HG03558 (cell line): ENCODE results near the gene SLCO1C1.
"Not testable (repeated sequence)": the region's sequence is repeated elsewhere in the genome, so short reads cannot be mapped to it uniquely, and the experiment has no call there.

ENCODE experiments used
- ATAC-seq: cut with Tn5 transposase; IDR thresholded peaks from one replicate; pipeline ENCODE4 v1.9.1; 2021; ENCODE audit warnings: moderate number of reproducible peaks; ENCODE audit not compliant: unreplicated experiment; ENCODE audit errors: extremely low read depth

SLCO1C1 gene

GRCh38 chr12:20695232-20695631, at the start of gene SLCO1C1:
Gene SLCO1C1 (plus strand): TSS chr12:20695332. CDS start chr12:20699577, 4,245 bp downstream.
- no peak for ATAC-seq

DNA sequence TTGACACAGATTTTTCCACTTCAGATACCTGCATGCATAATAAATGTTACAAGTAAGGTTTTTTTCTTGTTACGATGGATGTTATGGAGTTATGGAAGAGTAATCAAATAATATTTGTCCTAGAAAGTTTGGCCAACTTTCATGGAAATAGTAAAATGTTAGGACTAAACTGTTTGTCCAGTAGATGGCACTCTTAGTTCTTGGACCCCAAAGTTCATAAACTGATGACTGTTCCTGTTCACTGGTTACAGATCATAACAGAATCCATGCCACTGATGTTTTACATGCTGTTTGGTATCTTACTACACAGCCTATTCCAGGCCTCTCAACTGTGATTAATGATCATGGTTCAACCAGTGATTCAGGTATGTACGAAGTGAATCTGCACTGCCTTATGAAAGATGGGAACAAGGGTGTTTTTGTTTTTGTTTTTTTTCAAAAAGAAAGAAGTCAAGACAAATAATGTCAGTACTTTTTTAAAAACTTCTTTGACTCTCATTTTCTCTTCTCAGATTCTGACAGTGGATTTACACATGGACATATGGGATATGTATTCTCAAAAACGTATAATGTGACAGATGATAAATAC, 48.8 kb upstream of the SLCO1C1 start:
- no peak for ATAC-seq

DNA sequence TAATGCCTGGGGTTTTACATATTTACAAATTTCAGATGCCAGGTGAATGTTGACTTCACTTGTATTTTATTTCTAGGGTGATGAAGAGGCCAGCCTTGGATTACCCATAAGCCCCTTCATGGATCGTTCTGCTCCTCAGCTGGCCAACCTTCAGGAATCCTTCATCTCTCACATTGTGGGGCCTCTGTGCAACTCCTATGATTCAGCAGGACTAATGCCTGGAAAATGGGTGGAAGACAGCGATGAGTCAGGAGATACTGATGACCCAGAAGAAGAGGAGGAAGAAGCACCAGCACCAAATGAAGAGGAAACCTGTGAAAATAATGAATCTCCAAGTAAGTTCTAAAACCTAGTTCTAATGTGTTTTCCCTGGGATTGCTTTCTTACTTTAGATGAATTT, 41.3 kb upstream of the SLCO1C1 start:
- no peak for ATAC-seq

DNA sequence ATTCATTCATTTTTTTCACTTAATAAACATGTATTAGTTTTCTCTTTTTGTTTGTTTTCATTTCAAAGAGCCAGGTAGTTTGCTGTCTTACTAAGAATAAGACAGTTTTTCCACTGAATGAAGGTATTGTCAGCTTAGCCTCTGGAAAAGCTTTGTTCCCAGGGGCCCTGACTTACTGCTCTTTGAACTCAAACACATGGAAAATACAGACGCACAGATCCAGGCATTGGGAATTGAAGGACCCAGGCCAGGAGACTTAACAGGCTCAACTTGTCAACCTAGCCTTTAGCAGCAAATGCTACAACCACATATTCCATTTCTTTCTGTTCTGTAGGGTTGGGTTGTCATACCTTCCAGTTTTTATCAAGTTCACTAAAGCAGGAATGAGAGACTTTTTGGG, 38.5 kb upstream of the SLCO1C1 start:
- no peak for ATAC-seq

DNA sequence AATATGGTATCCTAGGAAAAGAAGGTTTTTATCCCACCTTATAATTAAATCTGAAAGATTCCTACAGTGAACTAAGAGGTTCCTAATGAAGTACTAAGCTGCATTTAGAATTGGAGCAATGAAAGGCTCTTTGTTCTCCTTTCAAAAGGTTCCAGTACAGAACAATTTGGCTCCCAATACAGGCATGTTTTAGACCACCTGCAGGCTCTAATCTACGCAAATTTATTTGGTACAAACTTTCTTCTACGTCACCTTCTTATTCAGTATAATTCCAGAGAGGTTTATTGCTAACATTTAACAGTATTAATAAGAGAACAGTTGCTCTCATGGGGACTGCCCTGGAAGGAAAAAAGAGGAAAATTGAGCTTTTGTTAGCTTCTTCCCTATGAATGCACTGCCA, 37.6 kb upstream of the SLCO1C1 start:
- no peak for ATAC-seq

DNA sequence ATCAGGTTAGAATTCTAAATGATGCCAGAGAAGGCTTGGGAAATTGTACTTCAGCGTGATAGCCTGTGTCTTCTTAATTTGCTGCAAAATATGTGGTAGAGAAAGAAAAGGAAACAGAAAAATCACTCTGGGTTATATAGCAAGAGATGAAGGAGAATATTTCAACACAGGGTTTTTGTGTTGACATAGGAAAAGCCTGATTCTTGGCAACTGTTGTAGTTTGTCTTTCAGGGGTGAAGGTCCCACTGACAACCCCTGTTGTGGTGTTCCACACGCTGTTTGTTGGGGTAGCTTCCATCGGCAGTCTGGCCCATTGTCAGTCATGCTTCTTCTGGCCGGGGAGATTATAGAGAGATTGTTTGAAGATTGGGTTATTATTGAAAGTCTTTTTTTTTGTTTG, 13.8 kb upstream of the SLCO1C1 start:
- no peak for ATAC-seq

DNA sequence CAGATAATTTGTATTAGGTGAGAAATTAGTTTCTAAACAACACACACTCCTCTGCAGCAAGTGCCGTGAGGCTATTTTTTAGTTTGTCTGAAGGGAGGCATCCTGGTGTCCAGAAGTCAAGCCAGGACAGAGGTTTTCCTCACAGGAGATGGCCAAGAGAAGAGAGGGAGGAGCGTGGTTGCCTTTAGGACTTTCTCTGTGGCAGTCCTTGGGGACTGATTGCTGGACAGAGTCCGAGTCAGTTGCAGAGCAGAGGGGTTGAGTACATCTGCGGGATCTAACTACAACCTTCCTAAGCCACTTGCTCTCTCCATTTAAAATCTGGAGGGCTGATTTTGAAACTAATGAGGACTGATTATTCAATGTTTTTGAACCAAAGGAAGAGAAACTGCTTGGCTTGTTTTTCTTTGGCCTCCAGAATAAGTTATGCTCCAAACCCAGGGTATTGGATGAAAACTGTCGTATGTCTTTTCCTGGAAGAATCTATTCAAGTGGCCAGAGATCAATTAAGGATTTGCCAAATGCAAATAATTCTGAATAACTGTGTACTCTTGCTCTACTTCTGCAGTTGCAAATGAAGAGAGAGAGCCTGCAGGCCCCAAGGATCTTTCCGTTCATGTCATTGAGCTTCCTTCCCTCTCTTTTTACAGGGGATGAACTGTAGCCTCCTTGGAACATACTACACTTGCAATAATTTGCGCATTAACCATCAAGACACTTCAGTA, 1.2 kb downstream of the SLCO1C1 start:
- no peak for ATAC-seq

- ATAC-seq, result no peak
These were observed 6.0 kb downstream of the SLCO1C1 start for GRCh38 chr12:20701106-20701505.

- ATAC-seq, result no peak
These were observed 9.7 kb downstream of the SLCO1C1 start for GRCh38 chr12:20704860-20705259.

DNA sequence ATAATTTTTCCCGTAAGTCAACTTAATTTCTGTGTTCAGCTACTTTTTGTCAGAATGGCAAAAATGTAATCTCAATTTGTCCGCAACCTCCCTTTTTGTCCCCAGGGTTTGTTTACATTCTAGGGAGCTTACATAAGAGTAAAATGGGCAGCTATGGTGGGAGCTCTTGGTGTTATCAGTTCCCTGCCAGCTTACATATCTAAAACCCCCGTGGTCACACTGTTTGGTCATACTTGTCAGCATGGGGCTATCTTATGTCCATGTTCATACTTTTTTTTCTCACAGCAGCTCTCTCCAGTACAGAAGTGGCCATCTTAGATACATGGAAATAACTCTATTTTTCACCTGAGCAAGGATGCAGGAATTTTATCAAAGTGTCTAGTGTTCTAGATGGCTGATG, 16.7 kb downstream of the SLCO1C1 start:
- ATAC-seq, result no peak

DNA sequence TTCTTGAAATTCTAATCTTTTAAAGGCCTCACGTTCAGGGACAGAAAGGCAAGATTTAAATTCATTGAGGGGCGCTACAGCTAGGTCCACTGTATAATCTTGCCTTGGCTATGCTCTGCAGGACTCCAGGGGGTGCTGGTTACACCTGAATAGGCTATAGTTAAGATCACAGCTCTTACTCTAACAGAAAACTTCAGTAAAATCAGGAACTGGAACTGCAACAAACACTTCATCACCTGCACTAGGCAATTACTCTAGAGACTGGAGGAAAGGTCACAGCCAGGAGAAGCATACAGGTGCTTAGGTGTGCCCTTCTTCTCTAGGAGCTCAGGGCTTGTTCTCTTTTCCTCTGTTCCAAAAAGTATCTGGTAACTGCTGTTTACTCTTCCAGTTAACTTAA, 20.9 kb downstream of the SLCO1C1 start:
- ATAC-seq, result no peak

DNA sequence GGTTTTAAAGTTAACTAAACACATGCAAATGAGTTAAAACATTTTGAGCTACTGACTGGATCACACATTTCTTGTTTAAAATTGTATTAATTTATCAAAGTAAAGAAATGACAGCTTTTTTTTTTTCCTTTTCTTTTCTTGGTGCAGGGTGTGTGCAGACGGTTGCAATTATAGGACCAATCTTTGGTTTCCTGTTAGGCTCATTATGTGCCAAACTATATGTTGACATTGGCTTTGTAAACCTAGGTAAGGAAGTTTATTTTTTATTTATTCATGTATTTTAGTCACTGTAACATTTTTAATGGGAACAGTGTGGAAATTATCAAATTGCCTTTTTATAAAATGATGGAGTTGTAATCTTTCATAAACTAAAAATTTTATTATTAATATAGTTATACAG, 21.9 kb downstream of the SLCO1C1 start:
- no peak for ATAC-seq

GRCh38 chr12:20718294-20718693, 23.2 kb downstream of the SLCO1C1 start:
- no peak for ATAC-seq

GRCh38 chr12:20722142-20722541, 27.0 kb downstream of the SLCO1C1 start:
- no peak for ATAC-seq

DNA sequence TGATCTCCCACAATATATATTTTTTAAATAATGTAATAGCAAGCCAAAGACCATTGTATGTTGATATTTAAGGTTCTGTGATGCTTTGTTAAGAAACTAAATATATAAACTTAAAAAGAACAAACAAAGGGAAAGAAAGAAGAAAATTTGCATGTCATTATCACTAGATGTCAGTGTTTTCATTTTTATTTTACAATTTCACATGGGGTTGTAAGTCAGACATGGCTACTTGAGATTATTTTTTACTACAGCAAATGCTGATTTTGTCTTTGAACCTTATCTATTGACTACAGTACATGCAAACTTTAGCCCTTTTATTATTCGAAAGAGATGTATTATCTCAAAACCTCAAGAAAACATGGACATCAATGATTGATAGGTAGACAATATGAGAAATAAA, 36.1 kb downstream of the SLCO1C1 start:
- no peak for ATAC-seq

DNA sequence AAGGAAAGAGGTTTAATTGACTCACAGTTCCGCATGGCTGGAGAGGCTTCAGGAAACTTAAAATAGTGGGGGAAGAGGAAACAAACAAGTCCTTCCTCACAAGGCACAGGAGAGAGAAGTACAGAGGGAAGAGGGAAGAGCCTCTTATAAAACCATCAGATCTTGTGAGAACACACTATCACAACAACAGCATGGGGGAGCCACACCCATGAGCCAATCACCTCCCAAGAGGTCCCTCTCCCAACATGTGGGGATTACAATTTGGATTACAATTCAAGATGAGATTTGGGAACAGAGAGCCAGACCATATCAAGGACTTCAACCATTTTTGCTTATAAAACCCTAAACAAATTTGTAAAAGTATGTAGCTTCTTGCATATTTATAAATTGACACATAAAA, 45.8 kb downstream of the SLCO1C1 start:
- no peak for ATAC-seq

DNA sequence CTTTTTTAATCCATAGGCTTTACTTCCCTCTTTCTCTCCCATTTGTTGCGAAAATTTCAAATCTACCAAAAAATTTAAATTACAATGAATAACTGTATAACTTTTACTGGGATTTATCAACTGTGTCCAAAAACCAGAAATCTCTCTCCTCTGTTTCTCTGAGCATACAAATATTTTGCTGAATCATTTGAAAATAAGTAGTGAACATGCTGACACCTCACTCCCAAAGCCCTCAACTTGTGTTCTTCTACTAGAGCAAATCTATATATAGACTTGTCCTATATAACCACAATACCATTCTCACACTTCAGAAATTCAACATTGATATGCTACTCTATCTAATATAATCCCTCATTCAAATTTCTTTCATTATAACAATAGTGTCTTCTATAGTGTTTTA, 53.1 kb downstream of the SLCO1C1 start:
- no peak for ATAC-seq

DNA sequence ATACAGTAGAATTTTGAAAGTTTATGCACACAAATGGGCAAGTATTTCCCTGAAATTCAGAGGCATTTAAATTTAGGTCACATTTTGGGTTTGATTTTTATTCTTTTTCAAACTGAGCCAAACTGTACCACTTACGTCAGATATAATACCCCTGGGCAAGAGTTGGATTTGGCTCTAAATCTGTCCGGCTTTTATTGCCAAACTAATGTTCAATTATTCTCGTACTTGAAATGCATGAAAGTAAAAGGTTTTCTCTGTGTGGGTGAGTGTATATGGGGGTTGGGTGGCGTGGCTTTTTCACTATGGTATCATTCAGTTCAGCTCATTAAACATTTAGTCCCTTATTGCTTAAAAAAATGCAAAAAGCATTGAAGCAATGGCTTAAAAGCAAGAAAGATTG, 55.9 kb downstream of the SLCO1C1 start:
- ATAC-seq, result no peak

- ATAC-seq, result no peak
These were observed 82.3 kb downstream of the SLCO1C1 start for GRCh38 chr12:20777420-20777819.

DNA sequence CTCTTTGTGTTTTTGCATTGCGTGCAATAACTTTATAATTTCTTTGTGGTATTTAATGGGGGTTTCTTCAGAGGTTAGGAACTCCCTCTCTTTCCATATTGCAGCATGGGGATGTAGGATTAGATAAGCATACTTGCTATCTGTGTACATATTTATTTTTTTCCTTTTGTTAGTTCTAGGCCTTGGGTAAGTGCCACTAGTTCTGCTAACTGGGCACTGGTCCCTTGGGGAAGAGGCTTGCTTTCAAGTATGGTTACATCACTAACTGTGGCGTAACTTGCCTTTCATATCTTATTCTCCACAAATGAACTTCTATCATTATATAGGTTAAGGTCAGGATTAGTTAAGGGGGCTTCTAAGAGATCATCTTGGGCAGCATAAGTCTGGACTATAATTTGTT, 83.8 kb downstream of the SLCO1C1 start:
- ATAC-seq, result no peak

GRCh38 chr12:20779971-20780370, 84.8 kb downstream of the SLCO1C1 start:
- not testable (repeated sequence) for ATAC-seq

GRCh38 chr12:20783796-20784357, 88.7 kb downstream of the SLCO1C1 start:
- not testable (repeated sequence) for ATAC-seq
